ENCODE results near the gene GPX2.

DNA sequence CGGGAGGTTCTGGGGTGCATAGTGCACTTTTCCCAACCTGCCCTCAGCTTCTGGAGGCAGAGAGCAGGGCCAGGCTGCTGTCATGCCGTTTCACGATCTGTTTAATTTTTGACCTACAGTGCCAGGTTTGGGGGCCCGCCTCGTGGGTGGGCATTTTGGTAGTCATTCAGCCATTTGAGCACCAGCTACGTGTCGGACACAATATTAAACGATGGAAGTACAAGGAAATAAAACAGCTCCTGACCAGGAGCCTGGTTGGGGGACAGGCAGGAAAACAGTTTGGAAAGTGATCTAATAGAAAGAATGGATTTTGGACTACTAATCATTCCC is 44.9 kb upstream of the GPX2 start:
- TF ChIP-seq, protein P1, sequence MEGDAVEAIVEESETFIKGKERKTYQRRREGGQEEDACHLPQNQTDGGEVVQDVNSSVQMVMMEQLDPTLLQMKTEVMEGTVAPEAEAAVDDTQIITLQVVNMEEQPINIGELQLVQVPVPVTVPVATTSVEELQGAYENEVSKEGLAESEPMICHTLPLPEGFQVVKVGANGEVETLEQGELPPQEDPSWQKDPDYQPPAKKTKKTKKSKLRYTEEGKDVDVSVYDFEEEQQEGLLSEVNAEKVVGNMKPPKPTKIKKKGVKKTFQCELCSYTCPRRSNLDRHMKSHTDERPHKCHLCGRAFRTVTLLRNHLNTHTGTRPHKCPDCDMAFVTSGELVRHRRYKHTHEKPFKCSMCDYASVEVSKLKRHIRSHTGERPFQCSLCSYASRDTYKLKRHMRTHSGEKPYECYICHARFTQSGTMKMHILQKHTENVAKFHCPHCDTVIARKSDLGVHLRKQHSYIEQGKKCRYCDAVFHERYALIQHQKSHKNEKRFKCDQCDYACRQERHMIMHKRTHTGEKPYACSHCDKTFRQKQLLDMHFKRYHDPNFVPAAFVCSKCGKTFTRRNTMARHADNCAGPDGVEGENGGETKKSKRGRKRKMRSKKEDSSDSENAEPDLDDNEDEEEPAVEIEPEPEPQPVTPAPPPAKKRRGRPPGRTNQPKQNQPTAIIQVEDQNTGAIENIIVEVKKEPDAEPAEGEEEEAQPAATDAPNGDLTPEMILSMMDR (IDR thresholded peaks at IDR 0.05), result no peak
- no peak for TF ChIP-seq POLR2A (IDR thresholded peaks at IDR 0.05)

Data from Peyer's patch (tissue), 4 donors.